Stimulated activated CD4-positive, alpha-beta T cell treated with anti-CD3 and anti-CD28 coated beads, TNF-alpha, amount 100 ng/mL, for 48 hours (primary cell): ENCODE measurements around the gene IFFO2.
"Not testable (repeated sequence)": the region's sequence is repeated elsewhere in the genome, so short reads cannot be mapped to it uniquely, and the experiment has no call there.

Experiments
- DNase-seq, 3 donors: peaks; one replicate each; pipeline ENCODE4 v3.0.0-alpha.2; 2020; ENCODE audit warnings: low read depth in 3 of 3

The IFFO2 gene

GRCh38 chr1:18875107-18875795, 81.2 kb downstream of the IFFO2 start:
- peak; percentile 41 to 62 (median 60) for DNase-seq

- DNase-seq, result no peak
Observed at GRCh38 chr1:18874600-18874999, 81.9 kb downstream of the IFFO2 start.

DNA sequence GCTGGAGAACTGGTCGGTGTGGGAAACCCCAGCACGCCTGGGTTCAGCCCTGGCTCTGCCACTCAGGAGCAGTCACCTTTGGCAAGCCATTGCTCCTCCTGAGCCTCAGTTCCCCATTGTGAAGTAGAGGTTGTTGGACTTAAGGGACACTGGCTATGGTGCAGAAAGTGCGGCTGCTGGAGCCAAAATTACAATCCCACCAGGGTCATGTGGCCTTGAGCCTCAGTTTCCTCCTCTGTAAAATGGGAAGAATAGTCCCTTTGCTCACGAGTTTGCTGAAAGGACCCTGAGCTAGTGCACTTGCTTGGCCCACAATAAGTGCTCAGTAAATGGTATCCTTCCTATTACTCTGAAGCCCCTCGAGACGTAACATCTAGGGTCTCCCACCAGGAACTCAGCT, 82.4 kb downstream of the IFFO2 start:
- DNase-seq, result no peak

DNA sequence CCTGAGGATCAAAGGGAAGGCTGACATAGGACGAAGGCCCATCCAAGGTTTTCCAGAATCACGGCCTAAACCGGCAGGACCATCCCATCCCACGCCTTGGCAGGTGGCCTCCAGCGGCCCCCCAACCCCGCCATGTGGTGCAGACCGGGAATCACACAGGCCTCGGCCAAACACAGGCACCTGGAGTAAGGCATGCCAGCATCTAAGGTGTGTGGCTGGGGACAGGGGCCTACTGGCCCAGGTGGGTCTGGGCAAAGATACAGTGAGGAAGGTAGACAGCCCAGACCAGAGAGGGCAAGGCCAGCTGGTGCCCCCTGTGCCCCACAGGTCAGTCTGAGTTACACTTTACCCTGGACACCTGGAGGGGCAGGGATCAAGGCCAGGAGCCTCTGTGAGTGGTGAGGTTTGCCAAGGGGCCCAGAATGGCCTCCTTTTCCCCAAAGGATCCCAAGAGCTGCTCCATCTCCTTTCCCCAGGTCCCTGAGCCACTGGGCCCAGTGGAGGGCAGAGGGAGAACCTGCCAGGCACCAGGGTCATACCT, 84.3 kb downstream of the IFFO2 start:
- no peak for DNase-seq

GRCh38 chr1:18871401-18872070, 84.9 kb downstream of the IFFO2 start:
- DNase-seq, result no peak

- DNase-seq, result no peak
Observed at GRCh38 chr1:18870957-18871356, 85.5 kb downstream of the IFFO2 start.

- DNase-seq, result not testable (repeated sequence)
Observed at GRCh38 chr1:18870595-18870865, 85.9 kb downstream of the IFFO2 start.

DNA sequence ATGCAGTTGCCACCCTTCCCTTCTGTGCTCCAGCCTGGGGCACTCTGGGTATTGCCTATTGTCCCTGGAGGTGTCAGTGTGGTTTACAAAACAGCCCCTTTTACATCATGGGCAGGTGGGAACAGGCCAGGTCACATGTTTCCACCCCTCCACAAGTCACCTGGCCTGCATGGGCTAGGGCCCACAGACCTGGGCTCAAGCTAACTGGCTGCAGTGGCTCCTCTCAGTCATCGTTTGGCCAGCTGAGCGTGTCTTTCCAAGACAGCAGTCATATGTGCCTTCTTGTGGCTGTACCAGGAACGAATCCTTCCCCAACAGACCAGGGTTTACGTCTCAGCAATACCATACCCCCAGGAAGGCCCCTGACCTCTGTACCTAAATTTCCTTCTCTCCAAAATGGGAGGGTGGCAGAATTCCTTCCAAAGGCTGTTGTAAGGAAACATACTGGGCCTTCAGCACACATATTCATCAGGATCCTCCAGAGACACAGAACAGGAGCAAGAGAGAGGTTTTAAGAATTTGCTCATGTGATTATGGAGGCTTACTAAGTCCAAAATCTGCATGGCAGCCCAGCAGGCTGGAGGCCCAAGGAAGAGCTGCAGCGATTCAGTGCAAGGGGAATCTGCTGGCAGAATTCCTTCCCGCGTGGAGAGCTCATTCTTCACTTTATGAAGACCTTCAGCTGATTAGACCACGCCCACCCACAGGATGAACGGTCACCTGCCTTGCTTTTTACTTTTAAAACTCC, 86.5 kb downstream of the IFFO2 start:
- DNase-seq, result no peak

- no peak for DNase-seq
Observed at GRCh38 chr1:18868801-18869424, 87.6 kb downstream of the IFFO2 start.

DNA sequence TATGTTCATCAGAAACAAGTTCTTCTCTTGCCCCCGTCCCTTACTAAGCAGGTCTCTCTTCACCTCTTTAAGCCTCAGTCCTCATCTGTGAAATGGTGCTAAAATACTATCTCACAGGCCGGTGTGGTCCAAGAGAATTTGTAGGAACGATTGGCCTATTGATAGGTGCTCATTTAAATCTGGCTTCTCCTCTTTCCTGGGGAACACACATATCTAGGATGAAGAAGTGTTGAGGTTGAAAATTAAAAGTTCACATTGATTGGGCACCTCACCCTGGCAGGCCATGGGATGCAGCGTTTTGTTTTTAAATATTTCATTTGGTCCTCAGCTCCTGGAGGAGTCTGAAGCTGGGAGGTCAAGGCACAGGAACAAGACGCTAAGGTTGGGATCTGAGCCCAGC, 88.1 kb downstream of the IFFO2 start:
- DNase-seq, result no peak

DNA sequence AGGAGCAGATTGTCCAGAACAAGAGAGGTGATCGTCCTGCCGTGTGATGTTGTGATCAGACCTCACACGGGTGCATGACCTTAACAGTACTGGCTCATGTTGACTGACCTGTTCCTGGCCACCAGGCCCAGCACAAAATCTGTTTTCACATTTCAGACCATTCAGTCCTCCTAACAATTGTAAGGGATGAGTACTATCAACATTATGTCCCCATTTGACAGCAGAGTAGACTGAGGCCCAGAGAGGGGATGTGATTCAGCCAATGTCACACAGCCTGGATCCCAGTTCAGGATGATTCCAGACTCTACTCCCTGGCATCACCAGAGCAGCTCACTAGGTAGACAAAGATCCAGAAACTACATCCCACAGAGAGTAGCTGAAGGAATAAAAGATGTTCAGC, 89.6 kb downstream of the IFFO2 start:
- DNase-seq, result no peak

- DNase-seq, result no peak
Observed at GRCh38 chr1:18866314-18866713, 90.2 kb downstream of the IFFO2 start.

DNA sequence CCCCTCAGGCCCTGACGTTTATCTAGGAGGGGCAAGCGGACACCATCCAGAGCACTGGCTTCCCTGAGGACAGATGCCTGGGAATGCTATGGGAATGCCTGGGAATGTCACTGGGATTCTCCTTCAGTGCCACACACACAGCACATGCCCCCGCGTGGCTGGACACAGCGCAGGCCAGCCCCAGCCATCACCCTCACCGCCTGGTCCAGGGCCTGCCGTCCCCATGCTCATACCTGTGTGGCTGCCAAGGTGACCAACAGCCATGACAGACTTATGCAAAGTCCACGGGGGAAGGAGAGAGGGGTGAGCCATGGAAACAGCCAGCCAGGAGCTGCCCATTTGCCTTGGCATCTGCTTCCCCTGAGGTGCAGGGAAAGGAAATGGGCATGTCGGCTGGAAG, 91.3 kb downstream of the IFFO2 start:
- DNase-seq, result no peak

DNA sequence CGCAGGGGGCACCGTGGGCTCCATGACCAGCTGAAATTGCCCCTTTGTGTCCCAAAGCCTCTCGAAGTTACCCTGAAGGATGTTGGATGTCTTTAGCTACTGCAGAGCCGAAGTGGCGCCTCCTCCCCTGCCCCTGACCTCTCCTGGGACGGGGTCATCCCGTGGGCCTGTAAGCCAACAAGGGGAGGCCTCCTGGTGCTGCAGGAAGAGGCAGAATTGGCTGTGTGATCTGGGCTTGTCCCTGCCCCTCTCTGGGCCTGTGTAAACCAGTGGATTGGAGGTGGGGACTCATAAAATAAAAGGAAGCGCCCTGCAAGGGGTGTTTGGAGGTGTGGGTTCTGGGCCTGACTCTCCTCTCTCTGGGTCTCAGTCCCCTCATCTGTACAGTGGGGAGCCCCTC, 94.9 kb downstream of the IFFO2 start:
- DNase-seq, result no peak

DNA sequence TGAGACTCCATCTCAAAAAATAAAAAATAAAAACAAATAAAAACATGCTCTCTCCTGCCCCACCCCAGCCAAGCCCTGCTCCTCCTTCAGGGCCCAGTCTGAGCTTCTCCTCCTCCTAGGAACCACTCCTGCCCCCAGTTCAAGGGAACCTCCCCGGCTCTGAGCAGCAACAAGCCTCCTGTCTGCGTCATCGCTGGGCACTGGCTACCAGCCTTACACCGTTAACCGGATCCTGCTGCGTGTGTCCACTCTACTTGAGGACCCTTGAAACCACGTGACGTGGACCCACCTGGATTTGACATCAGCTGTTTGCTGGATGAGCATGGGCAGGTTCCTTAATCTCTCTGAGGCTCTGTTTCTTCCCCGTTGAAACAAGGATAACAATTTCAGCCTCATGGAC, 95.4 kb downstream of the IFFO2 start:
- DNase-seq, result no peak

GRCh38 chr1:18859560-18859959, 96.9 kb downstream of the IFFO2 start, which contains the start of gene TAS1R2:
TAS1R2 (minus strand) TSS chr1:18859660; CDS start chr1:18859660, 0 bp downstream.
- DNase-seq, result no peak

- no peak for DNase-seq
Observed at GRCh38 chr1:18858070-18858688, 98.3 kb downstream of the IFFO2 start.

DNA sequence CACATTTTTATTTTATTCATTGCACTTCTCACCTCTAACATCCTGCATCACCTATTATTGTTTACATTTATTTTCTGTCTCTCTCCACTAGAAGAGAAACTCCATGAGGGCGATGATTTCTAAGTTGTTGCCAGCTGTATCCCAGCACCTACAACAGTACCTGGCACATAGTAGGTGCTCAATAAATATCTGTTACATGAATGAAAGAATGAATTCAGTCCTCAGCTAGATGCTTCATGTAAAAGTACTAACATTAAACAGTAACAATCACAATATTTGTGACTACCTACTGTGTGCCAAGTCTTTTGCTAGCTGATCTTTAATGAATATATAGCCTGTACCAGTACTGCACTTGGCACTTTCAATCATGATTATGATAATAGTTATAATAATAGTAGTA, 100.0 kb downstream of the IFFO2 start:
- DNase-seq, result no peak

GRCh38 chr1:18855573-18855972, 100.9 kb downstream of the IFFO2 start:
- no peak for DNase-seq

GRCh38 chr1:18854331-18855025, 102.0 kb downstream of the IFFO2 start:
- no peak for DNase-seq
